Thyroid gland (tissue), 4 donors: ENCODE measurements around the gene WDR36.

Source experiments
- POLR2A ChIP-seq, 2 donors: fragments of 450-650 bp; IDR thresholded peaks; one replicate each; pipeline ENCODE4 v1.6.1; 2017; ENCODE audit warnings: antibody characterized with exemption in 2 of 2, mild to moderate bottlenecking in 2 of 2, moderate library complexity in 1 of 2
- TF ChIP-seq, protein P1 (sequence below), 6 experiments: fragments of 200-600 bp in 3 of 6; fragments of 450-650 bp in 3 of 6; sonication (generic) in 3 of 6; IDR thresholded peaks; one replicate each; pipeline ENCODE4 v1.5.1; 2016 to 2019; ENCODE audit warnings: antibody characterized with exemption in 6 of 6, mild to moderate bottlenecking in 2 of 6, inconsistent platforms in 1 of 6, moderate library complexity in 1 of 6

DNA sequence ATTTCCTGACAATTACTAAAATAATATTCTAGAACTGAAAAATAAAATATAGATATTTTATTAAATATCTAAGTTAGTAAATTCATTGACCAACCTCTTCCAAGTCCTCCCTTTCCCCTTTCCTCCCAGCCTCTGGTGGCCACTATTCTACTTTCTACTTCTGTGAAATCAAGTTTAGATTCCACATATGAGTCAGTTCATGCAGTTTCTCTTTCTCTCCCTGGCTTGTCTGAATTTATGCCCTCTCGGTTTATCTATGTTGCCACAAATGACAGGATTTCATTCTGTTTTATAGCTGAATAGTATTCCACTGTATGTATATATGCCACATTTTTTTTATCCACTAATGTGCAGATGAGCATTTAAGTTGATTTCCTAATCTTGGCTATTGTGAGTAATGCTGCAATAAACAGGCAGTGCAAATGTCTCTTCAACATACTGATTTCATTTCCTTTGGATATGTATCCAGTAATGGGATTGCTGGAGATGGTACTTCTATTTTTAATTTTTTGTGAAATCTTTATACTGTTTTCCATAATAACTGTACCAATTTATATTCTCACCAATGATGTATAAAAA lies 52.3 kb downstream of the WDR36 start:
- TF ChIP-seq, protein P1, sequence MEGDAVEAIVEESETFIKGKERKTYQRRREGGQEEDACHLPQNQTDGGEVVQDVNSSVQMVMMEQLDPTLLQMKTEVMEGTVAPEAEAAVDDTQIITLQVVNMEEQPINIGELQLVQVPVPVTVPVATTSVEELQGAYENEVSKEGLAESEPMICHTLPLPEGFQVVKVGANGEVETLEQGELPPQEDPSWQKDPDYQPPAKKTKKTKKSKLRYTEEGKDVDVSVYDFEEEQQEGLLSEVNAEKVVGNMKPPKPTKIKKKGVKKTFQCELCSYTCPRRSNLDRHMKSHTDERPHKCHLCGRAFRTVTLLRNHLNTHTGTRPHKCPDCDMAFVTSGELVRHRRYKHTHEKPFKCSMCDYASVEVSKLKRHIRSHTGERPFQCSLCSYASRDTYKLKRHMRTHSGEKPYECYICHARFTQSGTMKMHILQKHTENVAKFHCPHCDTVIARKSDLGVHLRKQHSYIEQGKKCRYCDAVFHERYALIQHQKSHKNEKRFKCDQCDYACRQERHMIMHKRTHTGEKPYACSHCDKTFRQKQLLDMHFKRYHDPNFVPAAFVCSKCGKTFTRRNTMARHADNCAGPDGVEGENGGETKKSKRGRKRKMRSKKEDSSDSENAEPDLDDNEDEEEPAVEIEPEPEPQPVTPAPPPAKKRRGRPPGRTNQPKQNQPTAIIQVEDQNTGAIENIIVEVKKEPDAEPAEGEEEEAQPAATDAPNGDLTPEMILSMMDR (IDR thresholded peaks at IDR 0.05): no peak
- no peak for TF ChIP-seq POLR2A (IDR thresholded peaks at IDR 0.05)
